ENCODE measurements around the gene CHRNB4. TPM values are rescaled to one million over a fixed set of nuclear protein-coding genes. Genes with fewer than 3 reads are reported as not detected.
A peak's percentile ranks its signal among the peaks of the same experiment; 100 is the strongest.

CHRNB4 gene
- total RNA-seq, 2 donors from 2014 or later, result 0.22 to 0.70 TPM

DNA sequence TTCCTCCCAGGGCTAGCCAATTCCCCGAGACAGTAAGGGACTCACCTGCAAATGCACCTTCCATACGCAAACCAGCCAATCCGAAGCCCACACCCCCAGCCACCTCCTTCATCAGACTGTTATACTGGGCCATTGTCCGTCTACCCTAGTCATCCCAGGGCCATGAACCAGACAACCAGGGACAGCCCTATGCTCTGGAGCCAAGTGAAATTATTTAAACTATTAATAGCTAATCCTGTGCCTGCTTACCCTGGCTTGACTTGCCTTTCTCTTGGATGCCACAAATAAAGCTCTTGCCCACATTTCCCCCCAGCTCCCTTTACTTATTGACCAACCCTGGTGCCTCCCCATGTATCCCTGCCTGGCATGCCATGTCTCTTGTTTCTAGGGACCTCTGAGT lies 4.0 kb upstream of the CHRNB4 start:
- H3K9me3 ChIP-seq (ENCODE audit: control insufficient read depth, low read length), result no peaks in the 10 kb centered on the region
- Mint-ChIP-seq H3K27ac (no peak overlapping the region), H3K4me1 (no peaks in the 10 kb centered on the region), H3K27me3 (ENCODE audit: insufficient read depth) (peaks cover 7% of the 10 kb centered on the region), H3K9me3 (no peaks in the 10 kb centered on the region), H3K4me3 (no peak overlapping the region), H3K36me3 (ENCODE audit: low read depth) (no peaks in the 10 kb centered on the region)
- WGBS, 2 experiments (ENCODE audit: insufficient coverage in 1 of 2, insufficient read length in 1 of 2), result 86 to 91% methylated on average over 3 to 4 of the region's 4 CpGs
- no peak for DNase-seq
- no peak for TF ChIP-seq CTCF (conservative IDR thresholded peaks at IDR 0.05)
- H3K27ac ChIP-seq (ENCODE audit: low read depth, low read length), result no peak overlapping the region
- H3K4me3 ChIP-seq (ENCODE audit: low read length), result no peak overlapping the region
- H3K27me3 ChIP-seq (ENCODE audit: control insufficient read depth, insufficient read depth, low read length, poor library complexity, severe bottlenecking), result peaks cover 7% of the 10 kb centered on the region
- no peaks in the 10 kb centered on the region for H3K36me3 ChIP-seq (ENCODE audit: control insufficient read depth, insufficient read depth, low read length)
- no peak overlapping the region for H3K9ac ChIP-seq (ENCODE audit: extremely low read depth, low read length, poor library complexity, severe bottlenecking)
- H3K4me1 ChIP-seq (ENCODE audit: control insufficient read depth, insufficient read depth, low read length), result no peaks in the 10 kb centered on the region

GRCh38 chr15:78642331-78642730 lies 1.3 kb upstream of the CHRNB4 start:
- TF ChIP-seq CTCF (conservative IDR thresholded peaks at IDR 0.05), result no peak
- Mint-ChIP-seq H3K36me3 (ENCODE audit: low read depth) (no peaks in the 10 kb centered on the region), H3K4me1 (no peaks in the 10 kb centered on the region), H3K27me3 (ENCODE audit: insufficient read depth) (peaks cover 7% of the 10 kb centered on the region), H3K9me3 (no peaks in the 10 kb centered on the region), H3K4me3 (no peak overlapping the region), H3K27ac (no peak overlapping the region)
- Histone ChIP-seq H3K36me3 (ENCODE audit: control insufficient read depth, insufficient read depth, low read length) (no peaks in the 10 kb centered on the region), H3K4me3 (ENCODE audit: low read length) (no peak overlapping the region), H3K27ac (ENCODE audit: low read depth, low read length) (no peak overlapping the region), H3K9ac (ENCODE audit: extremely low read depth, low read length, poor library complexity, severe bottlenecking) (no peak overlapping the region), H3K27me3 (ENCODE audit: control insufficient read depth, insufficient read depth, low read length, poor library complexity, severe bottlenecking) (peaks cover 11% of the 10 kb centered on the region), H3K4me1 (ENCODE audit: control insufficient read depth, insufficient read depth, low read length) (no peaks in the 10 kb centered on the region), H3K9me3 (ENCODE audit: control insufficient read depth, low read length) (no peaks in the 10 kb centered on the region)
- WGBS, 2 experiments (ENCODE audit: insufficient coverage in 1 of 2, insufficient read length in 1 of 2), result 84 to 95% methylated on average over 4 to 5 of the region's 5 CpGs
- DNase-seq, result no peak

DNA sequence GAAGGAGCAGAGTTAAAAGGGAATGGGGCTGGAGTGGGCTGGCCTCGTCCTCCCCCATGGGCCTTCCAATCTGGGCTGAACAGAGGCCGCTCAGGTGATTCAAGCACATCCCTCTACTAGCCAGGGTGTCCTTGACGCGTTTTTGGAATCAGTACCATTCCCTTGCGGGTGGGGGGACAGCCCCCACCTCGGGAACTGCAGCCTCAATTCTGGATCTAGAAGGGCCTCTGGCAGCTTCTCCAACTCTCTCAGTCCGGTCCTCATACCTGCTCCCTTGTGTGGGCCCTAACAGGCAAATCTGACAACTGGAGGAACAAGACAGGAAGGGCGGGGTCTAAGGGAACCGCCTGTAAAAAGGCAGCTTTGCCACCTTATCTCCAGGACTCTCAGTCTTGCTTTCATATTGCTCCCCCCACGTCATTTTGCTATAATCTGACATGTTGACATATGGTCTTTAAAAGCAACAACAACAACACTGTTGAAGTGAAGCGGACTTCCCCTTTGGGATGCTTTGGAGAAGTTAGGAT lies 802 bp upstream of the CHRNB4 start:
- WGBS, 2 experiments (ENCODE audit: insufficient coverage in 1 of 2, insufficient read length in 1 of 2), result 53 to 62% methylated on average over 10 to 11 of the region's 11 CpGs
- Mint-ChIP-seq H3K36me3 (ENCODE audit: low read depth) (no peaks in the 10 kb centered on the region), H3K4me1 (no peaks in the 10 kb centered on the region), H3K4me3 (peak overlapping the region; percentile 60), H3K27ac (peak overlapping the region; percentile 61), H3K9me3 (no peaks in the 10 kb centered on the region), H3K27me3 (ENCODE audit: insufficient read depth) (peaks cover 7% of the 10 kb centered on the region)
- Histone ChIP-seq H3K9me3 (ENCODE audit: control insufficient read depth, low read length) (no peaks in the 10 kb centered on the region), H3K9ac (ENCODE audit: extremely low read depth, low read length, poor library complexity, severe bottlenecking) (no peak overlapping the region), H3K4me3 (ENCODE audit: low read length) (peak overlapping the region; percentile 65), H3K27ac (ENCODE audit: low read depth, low read length) (no peak overlapping the region), H3K36me3 (ENCODE audit: control insufficient read depth, insufficient read depth, low read length) (no peaks in the 10 kb centered on the region), H3K27me3 (ENCODE audit: control insufficient read depth, insufficient read depth, low read length, poor library complexity, severe bottlenecking) (peaks cover 11% of the 10 kb centered on the region), H3K4me1 (ENCODE audit: control insufficient read depth, insufficient read depth, low read length) (no peaks in the 10 kb centered on the region)
- TF ChIP-seq CTCF (conservative IDR thresholded peaks at IDR 0.05), result no peak
- no peak for DNase-seq

All from endodermal cell (in vitro differentiated cells).